DMS79 treated with DMSO at 0.1 percent for 48 hours (cell line): ENCODE measurements around the gene KLK2.
A peak's percentile ranks its signal among the peaks of the same experiment; 100 is the strongest.

Source experiments
- DNase-seq: peaks from one replicate; lab custom pipeline; 2025; lab: John Stamatoyannopoulos, UW

Gene KLK2

DNA sequence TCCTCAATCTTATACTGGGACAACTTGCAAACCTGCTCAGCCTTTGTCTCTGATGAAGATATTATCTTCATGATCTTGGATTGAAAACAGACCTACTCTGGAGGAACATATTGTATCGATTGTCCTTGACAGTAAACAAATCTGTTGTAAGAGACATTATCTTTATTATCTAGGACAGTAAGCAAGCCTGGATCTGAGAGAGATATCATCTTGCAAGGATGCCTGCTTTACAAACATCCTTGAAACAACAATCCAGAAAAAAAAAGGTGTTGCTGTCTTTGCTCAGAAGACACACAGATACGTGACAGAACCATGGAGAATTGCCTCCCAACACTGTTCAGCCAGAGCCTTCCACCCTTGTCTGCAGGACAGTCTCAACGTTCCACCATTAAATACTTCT is 22.5 kb upstream of the KLK2 start:
- DNase-seq = no peak

DNA sequence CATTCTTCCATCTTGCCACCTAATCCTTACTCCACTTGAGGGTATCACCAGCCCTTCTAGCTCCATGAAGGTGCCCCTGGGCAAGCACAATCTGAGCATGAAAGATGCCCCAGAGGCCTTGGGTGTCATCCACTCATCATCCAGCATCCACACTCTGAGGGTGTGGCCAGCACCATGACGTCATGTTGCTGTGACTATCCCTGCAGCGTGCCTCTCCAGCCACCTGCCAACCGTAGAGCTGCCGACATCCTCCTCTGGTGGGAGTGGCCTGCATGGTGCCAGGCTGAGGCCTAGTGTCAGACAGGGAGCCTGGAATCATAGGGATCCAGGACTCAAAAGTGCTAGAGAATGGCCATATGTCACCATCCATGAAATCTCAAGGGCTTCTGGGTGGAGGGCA is 21.6 kb upstream of the KLK2 start:
- DNase-seq = no peak

DNA sequence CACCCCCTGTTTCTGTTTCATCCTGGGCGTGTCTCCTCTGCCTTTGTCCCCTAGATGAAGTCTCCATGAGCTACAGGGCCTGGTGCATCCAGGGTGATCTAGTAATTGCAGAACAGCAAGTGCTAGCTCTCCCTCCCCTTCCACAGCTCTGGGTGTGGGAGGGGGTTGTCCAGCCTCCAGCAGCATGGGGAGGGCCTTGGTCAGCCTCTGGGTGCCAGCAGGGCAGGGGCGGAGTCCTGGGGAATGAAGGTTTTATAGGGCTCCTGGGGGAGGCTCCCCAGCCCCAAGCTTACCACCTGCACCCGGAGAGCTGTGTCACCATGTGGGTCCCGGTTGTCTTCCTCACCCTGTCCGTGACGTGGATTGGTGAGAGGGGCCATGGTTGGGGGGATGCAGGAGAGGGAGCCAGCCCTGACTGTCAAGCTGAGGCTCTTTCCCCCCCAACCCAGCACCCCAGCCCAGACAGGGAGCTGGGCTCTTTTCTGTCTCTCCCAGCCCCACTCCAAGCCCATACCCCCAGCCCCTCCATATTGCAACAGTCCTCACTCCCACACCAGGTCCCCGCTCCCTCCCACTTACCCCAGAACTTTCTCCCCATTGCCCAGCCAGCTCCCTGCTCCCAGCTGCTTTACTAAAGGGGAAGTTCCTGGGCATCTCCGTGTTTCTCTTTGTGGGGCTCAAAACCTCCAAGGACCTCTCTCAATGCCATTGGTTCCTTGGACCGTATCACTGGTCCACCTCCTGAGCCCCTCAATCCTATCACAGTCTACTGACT is 18.4 kb upstream of the KLK2 start, which contains the start of gene KLK3:
TSS of gene KLK3 (plus strand) at position 280 of the 775 bp plus-strand sequence. CDS start at position 321, 41 bp downstream.
- no peak for DNase-seq

DNA sequence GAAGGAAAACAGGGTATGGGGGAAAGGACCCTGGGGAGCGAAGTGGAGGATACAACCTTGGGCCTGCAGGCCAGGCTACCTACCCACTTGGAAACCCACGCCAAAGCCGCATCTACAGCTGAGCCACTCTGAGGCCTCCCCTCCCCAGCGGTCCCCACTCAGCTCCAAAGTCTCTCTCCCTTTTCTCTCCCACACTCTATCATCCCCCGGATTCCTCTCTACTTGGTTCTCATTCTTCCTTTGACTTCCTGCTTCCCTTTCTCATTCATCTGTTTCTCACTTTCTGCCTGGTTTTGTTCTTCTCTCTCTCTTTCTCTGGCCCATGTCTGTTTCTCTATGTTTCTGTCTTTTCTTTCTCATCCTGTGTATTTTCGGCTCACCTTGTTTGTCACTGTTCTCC is 15.9 kb upstream of the KLK2 start:
- no peak for DNase-seq

DNA sequence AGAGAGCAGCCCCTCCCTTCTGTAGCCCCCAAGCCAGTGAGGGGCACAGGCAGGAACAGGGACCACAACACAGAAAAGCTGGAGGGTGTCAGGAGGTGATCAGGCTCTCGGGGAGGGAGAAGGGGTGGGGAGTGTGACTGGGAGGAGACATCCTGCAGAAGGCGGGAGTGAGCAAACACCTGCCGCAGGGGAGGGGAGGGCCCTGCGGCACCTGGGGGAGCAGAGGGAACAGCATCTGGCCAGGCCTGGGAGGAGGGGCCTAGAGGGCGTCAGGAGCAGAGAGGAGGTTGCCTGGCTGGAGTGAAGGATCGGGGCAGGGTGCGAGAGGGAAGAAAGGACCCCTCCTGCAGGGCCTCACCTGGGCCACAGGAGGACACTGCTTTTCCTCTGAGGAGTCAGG is 14.4 kb upstream of the KLK2 start:
- peak; percentile 60 for DNase-seq

DNA sequence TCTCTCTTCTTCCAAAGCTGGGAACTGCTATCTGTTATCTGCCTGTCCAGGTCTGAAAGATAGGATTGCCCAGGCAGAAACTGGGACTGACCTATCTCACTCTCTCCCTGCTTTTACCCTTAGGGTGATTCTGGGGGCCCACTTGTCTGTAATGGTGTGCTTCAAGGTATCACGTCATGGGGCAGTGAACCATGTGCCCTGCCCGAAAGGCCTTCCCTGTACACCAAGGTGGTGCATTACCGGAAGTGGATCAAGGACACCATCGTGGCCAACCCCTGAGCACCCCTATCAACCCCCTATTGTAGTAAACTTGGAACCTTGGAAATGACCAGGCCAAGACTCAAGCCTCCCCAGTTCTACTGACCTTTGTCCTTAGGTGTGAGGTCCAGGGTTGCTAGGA is 13.4 kb upstream of the KLK2 start:
- no peak for DNase-seq

DNA sequence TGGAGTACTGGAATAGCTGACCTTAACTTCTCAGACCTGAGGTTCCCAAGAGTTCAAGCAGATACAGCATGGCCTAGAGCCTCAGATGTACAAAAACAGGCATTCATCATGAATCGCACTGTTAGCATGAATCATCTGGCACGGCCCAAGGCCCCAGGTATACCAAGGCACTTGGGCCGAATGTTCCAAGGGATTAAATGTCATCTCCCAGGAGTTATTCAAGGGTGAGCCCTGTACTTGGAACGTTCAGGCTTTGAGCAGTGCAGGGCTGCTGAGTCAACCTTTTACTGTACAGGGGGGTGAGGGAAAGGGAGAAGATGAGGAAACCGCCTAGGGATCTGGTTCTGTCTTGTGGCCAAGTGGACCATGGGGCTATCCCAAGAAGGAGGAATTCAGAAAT is 12.2 kb upstream of the KLK2 start:
- DNase-seq = no peak

DNA sequence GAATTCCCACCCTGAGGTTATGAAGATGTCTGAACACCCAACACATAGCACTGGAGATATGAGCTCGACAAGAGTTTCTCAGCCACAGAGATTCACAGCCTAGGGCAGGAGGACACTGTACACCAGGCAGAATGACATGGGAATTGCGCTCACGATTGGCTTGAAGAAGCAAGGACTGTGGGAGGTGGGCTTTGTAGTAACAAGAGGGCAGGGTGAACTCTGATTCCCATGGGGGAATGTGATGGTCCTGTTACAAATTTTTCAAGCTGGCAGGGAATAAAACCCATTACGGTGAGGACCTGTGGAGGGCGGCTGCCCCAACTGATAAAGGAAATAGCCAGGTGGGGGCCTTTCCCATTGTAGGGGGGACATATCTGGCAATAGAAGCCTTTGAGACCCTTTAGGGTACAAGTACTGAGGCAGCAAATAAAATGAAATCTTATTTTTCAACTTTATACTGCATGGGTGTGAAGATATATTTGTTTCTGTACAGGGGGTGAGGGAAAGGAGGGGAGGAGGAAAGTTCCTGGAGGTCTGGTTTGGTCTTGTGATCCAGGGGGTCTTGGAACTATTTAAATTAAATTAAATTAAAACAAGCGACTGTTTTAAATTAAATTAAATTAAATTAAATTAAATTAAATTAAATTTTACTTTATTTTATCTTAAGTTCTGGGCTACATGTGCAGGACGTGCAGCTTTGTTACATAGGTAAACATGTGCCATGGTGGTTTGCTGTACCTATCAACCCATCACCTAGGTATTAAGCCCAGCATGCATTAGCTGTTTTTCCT is 11.5 kb upstream of the KLK2 start:
- DNase-seq = no peak

DNA sequence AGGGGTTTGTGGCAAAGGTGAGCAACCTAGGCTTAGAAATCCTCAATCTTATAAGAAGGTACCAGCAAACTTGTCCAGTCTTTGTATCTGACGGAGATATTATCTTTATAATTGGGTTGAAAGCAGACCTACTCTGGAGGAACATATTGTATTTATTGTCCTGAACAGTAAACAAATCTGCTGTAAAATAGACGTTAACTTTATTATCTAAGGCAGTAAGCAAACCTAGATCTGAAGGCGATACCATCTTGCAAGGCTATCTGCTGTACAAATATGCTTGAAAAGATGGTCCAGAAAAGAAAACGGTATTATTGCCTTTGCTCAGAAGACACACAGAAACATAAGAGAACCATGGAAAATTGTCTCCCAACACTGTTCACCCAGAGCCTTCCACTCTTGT is 3.8 kb upstream of the KLK2 start:
- DNase-seq = no peak

DNA sequence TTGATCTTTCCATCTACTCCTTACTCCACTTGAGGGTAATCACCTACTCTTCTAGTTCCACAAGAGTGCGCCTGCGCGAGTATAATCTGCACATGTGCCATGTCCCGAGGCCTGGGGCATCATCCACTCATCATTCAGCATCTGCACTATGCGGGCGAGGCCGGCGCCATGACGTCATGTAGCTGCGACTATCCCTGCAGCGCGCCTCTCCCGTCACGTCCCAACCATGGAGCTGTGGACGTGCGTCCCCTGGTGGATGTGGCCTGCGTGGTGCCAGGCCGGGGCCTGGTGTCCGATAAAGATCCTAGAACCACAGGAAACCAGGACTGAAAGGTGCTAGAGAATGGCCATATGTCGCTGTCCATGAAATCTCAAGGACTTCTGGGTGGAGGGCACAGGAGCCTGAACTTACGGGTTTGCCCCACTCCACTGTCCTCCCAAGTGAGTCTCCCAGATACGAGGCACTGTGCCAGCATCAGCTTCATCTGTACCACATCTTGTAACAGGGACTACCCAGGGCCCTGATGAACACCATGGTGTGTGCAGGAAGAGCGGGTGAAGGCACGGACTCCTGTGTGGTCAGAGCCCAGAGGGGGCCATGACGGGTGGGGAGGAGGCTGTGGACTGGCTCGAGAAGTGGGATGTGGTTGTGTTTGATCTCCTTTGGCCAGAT is 2.7 kb upstream of the KLK2 start:
- no peak for DNase-seq

DNA sequence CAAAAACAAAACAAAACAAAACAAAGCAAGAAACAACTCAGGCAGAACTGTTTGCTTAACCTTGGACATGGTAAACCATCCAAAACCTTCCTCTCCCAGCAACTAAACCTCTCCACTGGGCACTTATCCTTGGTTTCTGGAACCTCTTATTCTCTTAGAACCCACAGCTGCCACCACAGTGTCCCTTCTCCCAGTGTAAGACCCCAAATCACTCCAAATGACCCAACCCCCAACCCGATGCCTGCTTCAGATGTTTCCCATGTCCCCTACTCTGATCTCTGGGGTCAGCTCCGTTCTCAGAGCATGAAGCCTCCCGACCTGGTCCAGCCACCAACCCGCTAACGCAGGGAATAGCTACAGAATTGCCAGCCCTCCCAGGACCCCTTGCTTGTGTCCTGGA is 972 bp downstream of the KLK2 start:
- no peak for DNase-seq

DNA sequence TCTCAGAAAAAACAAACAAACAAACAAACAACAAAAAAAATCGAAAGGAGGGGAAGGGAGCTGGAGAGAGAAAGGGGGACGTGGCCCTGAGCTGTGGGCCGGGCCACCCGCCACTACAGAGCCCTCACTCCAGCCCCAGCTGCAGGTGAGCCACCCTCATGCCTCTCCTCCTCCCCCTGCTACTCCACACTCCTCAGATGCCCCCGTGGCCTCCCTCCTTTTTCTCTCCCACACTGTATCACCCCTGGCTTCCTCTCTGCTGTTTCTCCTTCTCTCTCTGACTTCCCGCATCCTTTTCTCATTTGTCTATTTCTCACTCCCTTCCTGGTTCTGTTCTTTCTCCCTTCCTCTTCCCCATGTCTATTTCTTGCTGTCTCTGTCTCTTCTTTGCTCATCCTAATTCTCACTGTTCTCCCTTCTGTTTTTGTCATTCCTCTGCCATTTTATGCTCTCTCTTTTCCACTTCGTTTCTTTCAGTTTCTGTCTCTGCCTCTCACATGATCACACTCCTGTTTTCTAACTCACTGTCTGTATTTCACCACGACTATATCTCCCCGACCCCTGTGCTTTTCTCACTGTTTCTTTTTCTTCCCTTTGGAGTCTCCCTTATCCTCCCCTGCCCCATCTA is 2.7 kb downstream of the KLK2 start:
- DNase-seq = no peak

DNA sequence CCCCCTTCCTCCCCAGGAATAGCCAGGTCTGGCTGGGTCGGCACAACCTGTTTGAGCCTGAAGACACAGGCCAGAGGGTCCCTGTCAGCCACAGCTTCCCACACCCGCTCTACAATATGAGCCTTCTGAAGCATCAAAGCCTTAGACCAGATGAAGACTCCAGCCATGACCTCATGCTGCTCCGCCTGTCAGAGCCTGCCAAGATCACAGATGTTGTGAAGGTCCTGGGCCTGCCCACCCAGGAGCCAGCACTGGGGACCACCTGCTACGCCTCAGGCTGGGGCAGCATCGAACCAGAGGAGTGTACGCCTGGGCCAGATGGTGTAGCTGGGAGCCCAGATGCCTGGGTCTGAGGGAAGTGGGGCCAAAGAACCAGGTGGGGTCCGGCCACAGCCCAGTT is 3.2 kb downstream of the KLK2 start:
- DNase-seq = no peak

DNA sequence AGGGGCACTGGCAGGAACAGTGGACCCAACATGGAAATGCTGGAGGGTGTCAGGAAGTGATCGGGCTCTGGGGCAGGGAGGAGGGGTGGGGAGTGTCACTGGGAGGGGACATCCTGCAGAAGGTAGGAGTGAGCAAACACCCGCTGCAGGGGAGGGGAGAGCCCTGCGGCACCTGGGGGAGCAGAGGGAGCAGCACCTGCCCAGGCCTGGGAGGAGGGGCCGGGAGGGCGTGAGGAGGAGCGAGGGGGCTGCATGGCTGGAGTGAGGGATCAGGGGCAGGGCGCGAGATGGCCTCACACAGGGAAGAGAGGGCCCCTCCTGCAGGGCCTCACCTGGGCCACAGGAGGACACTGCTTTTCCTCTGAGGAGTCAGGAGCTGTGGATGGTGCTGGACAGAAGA is 4.1 kb downstream of the KLK2 start:
- DNase-seq = no peak

DNA sequence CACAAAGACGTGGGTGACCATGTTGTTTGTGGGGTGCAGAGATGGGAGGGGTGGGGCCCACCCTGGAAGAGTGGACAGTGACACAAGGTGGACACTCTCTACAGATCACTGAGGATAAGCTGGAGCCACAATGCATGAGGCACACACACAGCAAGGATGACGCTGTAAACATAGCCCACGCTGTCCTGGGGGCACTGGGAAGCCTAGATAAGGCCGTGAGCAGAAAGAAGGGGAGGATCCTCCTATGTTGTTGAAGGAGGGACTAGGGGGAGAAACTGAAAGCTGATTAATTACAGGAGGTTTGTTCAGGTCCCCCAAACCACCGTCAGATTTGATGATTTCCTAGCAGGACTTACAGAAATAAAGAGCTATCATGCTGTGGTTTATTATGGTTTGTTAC is 5.6 kb downstream of the KLK2 start:
- no peak for DNase-seq

DNA sequence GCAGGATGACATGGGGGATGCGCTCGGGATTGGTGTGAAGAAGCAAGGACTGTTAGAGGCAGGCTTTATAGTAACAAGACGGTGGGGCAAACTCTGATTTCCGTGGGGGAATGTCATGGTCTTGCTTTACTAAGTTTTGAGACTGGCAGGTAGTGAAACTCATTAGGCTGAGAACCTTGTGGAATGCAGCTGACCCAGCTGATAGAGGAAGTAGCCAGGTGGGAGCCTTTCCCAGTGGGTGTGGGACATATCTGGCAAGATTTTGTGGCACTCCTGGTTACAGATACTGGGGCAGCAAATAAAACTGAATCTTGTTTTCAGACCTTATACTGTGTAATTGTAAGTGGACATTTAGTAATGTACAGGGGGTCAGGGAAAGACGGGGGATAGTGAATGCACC is 7.0 kb downstream of the KLK2 start:
- no peak for DNase-seq

DNA sequence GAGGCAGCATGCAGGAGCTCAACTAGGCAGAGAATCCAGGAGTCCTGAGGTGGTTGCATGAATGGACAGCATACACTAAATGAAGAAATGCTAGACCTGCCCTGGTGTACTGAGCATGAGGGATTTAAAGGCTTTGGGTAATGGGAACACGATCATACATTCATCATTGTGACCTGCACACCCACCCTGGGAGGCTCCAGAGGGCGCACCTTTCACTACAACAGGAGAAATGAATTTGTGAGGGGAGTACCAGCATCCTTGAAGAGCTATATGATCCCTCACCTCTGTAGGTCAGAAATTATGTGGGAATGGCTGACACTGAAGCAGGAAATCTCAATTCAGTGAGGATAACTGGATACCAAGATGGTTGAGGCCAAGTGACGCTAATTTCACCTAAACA is 8.9 kb downstream of the KLK2 start:
- no peak for DNase-seq

DNA sequence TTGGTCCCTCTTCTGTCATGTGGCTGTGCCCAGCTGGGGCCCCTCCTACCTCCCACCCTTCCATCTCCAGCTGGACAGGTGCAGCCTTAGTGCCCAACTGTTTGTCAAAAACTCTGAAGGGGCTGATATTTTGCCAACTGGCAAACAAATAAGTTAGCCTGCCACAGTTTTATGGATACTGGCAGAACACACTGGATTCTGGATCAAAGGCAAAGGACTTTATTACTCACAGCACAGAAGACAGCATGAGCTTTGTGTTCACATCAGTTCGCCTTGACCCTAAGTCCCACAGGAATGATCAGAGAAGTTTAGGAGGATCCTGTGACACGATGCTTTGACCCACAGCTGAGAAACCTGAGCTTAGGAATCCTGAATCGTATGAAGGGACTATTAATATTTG is 16.4 kb downstream of the KLK2 start:
- no peak for DNase-seq

DNA sequence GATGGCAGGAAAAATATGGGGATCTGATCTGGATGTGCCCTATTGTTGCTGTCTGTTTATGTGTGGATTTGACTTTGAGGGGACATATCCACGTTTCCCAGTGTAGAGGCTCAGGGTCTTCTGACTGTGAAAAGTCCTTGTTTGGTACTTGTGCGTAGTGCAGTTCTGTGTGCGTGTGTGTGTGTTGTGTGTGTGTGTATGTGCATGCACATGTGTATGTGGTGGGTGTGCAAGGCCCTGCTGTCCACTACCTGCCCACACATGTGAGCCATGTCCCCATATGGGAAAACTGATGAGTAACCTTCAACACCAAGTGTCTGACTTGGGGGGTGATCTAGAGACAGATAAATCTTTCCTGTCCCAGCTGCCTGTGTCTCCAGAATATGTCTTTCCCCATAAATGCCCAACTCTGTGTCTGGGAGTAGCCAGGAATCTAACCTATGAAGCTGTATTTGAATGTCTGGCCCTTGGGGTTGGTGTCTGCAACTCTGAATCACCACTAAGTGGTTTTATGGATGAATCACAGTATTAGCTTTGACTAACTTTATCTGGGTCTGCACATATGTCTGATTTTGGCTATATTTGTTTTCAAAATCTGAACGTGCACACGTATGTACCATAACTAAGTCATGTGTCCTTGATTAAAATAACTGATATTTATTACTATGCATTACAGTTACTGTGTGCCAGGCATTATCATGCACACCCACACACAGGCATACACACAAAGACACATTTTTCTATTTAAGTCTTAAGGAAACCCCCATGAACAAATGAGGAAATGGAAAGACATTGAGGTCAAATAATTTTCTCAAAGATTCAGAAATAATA is 17.4 kb downstream of the KLK2 start:
- DNase-seq = no peak

DNA sequence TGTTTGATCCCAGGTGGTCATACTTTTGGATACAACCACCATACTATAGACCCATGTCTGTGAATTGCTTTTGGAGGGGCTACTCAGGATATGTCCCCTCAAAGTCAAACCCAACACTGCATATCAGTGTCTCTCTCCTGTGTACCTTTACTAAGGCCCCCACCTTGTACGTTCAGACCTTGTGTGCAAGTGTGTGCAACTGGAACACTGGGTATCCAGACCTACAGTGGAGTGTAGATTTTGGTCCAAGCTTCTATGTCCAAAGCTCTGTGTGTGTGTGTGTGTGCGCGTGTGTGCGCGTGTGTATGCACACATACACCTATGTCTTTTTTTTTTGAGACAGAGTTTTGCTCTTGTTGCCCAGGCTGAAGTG is 18.0 kb downstream of the KLK2 start:
- DNase-seq = no peak

DNA sequence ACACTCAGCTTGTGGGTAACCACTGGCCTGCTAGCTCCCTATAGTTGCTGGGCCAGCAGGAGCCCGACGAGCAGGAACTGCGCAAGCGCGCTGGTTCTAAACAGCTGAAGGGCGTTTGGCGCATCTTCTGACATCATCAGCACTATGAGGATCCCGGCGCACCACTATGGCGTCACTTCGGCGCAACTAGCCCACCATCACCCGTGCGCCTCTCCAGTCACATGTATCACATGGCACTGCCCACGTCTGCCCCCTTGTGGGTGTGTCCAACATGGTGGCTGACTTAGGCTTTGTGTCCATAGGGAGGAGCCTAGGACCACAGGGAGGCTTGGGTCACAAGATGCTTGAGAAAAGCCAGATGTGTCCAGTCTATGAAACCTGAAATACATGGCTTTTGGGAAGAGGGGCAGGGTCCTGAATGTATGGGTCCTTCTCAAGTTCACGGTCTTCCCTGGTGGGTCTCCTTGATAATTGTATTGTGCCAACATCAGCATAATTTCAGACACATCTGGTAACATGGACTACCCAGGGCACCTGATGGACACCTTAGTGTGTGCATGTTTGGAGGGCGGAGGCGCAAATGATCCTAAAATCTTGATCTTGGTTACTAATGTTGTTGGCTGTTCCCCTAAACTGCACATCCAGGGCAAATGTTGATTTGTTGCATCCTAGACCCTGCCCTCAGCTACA is 20.0 kb downstream of the KLK2 start:
- DNase-seq = no peak
